Measurements from ENCODE around the gene ACP4.
"Not testable (repeated sequence)": the region's sequence is repeated elsewhere in the genome, so short reads cannot be mapped to it uniquely, and the experiment has no call there.

GRCh38 chr19:50770164-50770563 lies 20.1 kb upstream of the ACP4 start, which contains the start of gene GPR32:
- TF ChIP-seq EZH2 (IDR thresholded peaks at IDR 0.05; ENCODE audit: borderline replicate concordance); CTCF (IDR thresholded peaks at IDR 0.05; ENCODE audit: poor library complexity); EZH2phosphoT487 (IDR thresholded peaks at IDR 0.05; ENCODE audit: low read depth, severe bottlenecking, unreplicated experiment): not testable (repeated sequence)

All from hepatocyte (in vitro differentiated cells).